DMS153 treated with DMSO at 0.1 percent for 48 hours (cell line): ENCODE data around the gene TCF4.

Experiments
- DNase-seq: peaks from one replicate; lab custom pipeline; 2025; ENCODE audit not compliant: unreplicated experiment; lab: John Stamatoyannopoulos, UW

Gene TCF4

GRCh38 chr18:55416791-55417190 lies 171.2 kb downstream of the TCF4 start:
- DNase-seq: no peak

- peak; percentile 57 for DNase-seq
Measured at GRCh38 chr18:55415258-55415871, 172.6 kb downstream of the TCF4 start.

- DNase-seq: no peak
Measured at GRCh38 chr18:55414475-55414874, 173.5 kb downstream of the TCF4 start.

GRCh38 chr18:55413474-55413873 lies 174.5 kb downstream of the TCF4 start:
- DNase-seq: no peak

GRCh38 chr18:55407774-55408535 lies 180.0 kb downstream of the TCF4 start:
- DNase-seq: no peak

GRCh38 chr18:55407191-55407590 lies 180.8 kb downstream of the TCF4 start:
- peak; percentile 30 for DNase-seq

- DNase-seq: peak; percentile 64
Measured at GRCh38 chr18:55406451-55406991, 181.5 kb downstream of the TCF4 start.

GRCh38 chr18:55405893-55406406 lies 182.0 kb downstream of the TCF4 start:
- peak; percentile 88 for DNase-seq

- no peak for DNase-seq
Measured at GRCh38 chr18:55405475-55405874, 182.5 kb downstream of the TCF4 start.

- DNase-seq: no peak
Measured at GRCh38 chr18:55404832-55405465, 183.0 kb downstream of the TCF4 start.

GRCh38 chr18:55404136-55404830 lies 183.7 kb downstream of the TCF4 start:
- DNase-seq: no peak

GRCh38 chr18:55403421-55403949 lies 184.5 kb downstream of the TCF4 start:
- no peak for DNase-seq

GRCh38 chr18:55402731-55403405 lies 185.1 kb downstream of the TCF4 start:
- no peak for DNase-seq

GRCh38 chr18:55401638-55402191 lies 186.3 kb downstream of the TCF4 start:
- DNase-seq: no peak

- no peak for DNase-seq
Measured at GRCh38 chr18:55400590-55401541, 187.1 kb downstream of the TCF4 start.

- no peak for DNase-seq
Measured at GRCh38 chr18:55400081-55400480, 187.9 kb downstream of the TCF4 start.

- DNase-seq: no peak
Measured at GRCh38 chr18:55398858-55399257, 189.1 kb downstream of the TCF4 start.

- no peak for DNase-seq
Measured at GRCh38 chr18:55396979-55397378, 191.0 kb downstream of the TCF4 start.
